Urinary bladder (tissue), 4 donors: ENCODE data around the gene SORBS1. TPM values are rescaled to one million over a fixed set of nuclear protein-coding genes. Genes with fewer than 3 reads are reported as not detected.

Source experiments
- DNase-seq: peaks from one replicate; pipeline ENCODE4 v3.0.0-alpha.2; 2015; ENCODE audit errors: extremely low spot score
- H3K27ac ChIP-seq: one replicate; pipeline ENCODE4 v1.5.1; 2013; ENCODE audit warnings: low read depth, mild to moderate bottlenecking, moderate library complexity
- H3K36me3 ChIP-seq: one replicate; pipeline ENCODE4 v1.6.1; 2013; ENCODE audit warnings: mild to moderate bottlenecking, moderate library complexity; ENCODE audit not compliant: insufficient read depth
- H3K4me1 ChIP-seq: one replicate; pipeline ENCODE4 v1.6.1; 2013; ENCODE audit warnings: mild to moderate bottlenecking, moderate library complexity; ENCODE audit not compliant: insufficient read depth
- H3K4me3 ChIP-seq: one replicate; pipeline ENCODE4 v1.5.1; 2013; ENCODE audit warnings: low read depth, low read length
- WGBS: extraction: QIAGEN DNeasy Blood & Tissue Kit; methylation state at CpG from one replicate; pipeline ENCODE4 v1.1.7; 2013; 5-methylcytosine and 5-hydroxymethylcytosine counted together
- polyA plus RNA-seq: library from polyadenylated mRNA; stranded (reverse); fragments of 200-250 nt; gene quantifications from one replicate; pipeline ENCODE4 v1.2.3, GENCODE V29; 2013
- total RNA-seq: library from RNA; depleted of rRNA; stranded (reverse); fragments of >200 nt; gene quantifications from one replicate; pipeline ENCODE4 v1.2.3, GENCODE V29; 2014
- donor health status: healthy with polysubstance abuse.
- donor health status: healthy.

Gene SORBS1
- total and polyA plus RNA-seq, 2 donors, result 297 to 697 TPM

GRCh38 chr10:95329296-95329695, 231.9 kb downstream of the SORBS1 start:
- no peaks in the 10 kb centered on the region for H3K4me1 ChIP-seq
- WGBS, result 82% methylated on average over 9 of the region's 9 CpGs

DNA sequence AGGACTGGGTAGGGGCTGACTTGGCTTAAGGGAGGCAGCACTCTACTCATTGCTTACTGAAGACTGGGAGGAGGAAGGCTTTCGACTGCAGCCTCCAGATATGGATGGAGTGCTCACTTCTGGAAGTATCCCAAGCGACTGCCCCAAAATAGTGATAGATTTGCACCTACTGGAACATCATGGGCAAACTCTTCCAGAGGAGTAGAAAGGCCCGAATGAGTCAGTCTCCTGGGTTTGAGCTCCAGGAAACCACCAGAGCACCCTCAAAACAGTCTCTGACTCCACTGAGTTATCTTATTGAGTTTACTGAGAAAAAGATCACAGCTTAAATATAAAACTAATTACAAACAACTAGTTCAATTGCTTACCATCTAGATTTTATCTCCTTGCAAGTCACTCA, 233.2 kb downstream of the SORBS1 start:
- no peak overlapping the region for H3K27ac ChIP-seq
- no peaks in the 10 kb centered on the region for H3K4me1 ChIP-seq
- H3K4me3 ChIP-seq, result no peak overlapping the region
- no peaks in the 10 kb centered on the region for H3K36me3 ChIP-seq
- WGBS, result 67% methylated on average over 3 of the region's 3 CpGs
- DNase-seq, result no peak

More at GRCh38 chr10:95329296-95329695, 231.9 kb downstream of the SORBS1 start:
- DNase-seq, result no peak
- Histone ChIP-seq H3K36me3 (no peaks in the 10 kb centered on the region), H3K4me3 (no peak overlapping the region), H3K27ac (no peak overlapping the region)

DNA sequence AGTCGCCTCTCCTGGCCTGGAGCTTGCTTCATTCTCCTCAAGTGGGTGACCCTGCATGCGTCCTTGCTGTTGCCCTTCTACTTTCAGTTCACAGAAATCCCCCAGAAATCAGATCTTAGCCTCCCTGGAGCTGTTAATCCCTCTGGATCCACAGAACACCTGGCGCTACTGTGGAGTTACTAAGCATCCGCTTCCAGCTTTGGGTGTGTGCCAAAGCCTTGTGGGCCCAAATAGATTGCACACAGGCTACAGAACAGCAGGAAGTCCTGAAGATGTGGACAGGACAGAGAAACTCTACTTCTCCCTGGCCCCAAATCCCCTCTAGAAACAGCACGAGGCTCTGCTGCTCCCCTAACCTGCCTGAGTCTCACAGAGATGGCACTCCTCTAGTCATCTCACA, 233.8 kb downstream of the SORBS1 start:
- Histone ChIP-seq H3K4me1 (no peaks in the 10 kb centered on the region), H3K36me3 (no peaks in the 10 kb centered on the region), H3K4me3 (no peak overlapping the region), H3K27ac (peak overlapping the region; percentile 68)
- WGBS, result 46% methylated on average over 5 of the region's 5 CpGs
- DNase-seq, result no peak

DNA sequence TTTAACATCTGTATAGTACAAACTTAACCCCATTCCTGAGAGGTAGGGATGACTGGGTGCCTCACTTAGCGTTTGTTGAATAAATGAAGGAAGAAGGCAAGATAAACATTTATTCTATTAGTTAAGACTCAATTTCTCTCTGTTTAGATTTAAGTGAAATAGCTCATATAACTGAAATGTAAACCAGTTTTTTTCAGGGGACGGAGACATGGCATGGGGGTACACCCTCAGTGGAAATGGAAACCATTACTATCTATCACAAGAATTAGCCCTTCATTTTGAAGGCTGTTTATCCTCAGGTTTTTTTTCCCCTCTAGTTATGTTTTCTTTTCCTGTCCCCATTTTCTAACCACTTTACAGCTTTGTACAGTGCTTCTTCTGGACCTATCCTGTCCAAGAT, 234.8 kb downstream of the SORBS1 start:
- Histone ChIP-seq H3K36me3 (no peaks in the 10 kb centered on the region), H3K27ac (no peak overlapping the region), H3K4me1 (no peaks in the 10 kb centered on the region), H3K4me3 (no peak overlapping the region)
- no peak for DNase-seq
- WGBS, result 56% methylated on average over 2 of the region's 2 CpGs

- H3K27ac ChIP-seq, result no peak overlapping the region
- 81% methylated on average over 2 of the region's 2 CpGs for WGBS
- H3K36me3 ChIP-seq, result no peaks in the 10 kb centered on the region
- H3K4me3 ChIP-seq, result no peak overlapping the region
- DNase-seq, result no peak
- H3K4me1 ChIP-seq, result no peaks in the 10 kb centered on the region
Observed at GRCh38 chr10:95325863-95326262, 235.3 kb downstream of the SORBS1 start.

DNA sequence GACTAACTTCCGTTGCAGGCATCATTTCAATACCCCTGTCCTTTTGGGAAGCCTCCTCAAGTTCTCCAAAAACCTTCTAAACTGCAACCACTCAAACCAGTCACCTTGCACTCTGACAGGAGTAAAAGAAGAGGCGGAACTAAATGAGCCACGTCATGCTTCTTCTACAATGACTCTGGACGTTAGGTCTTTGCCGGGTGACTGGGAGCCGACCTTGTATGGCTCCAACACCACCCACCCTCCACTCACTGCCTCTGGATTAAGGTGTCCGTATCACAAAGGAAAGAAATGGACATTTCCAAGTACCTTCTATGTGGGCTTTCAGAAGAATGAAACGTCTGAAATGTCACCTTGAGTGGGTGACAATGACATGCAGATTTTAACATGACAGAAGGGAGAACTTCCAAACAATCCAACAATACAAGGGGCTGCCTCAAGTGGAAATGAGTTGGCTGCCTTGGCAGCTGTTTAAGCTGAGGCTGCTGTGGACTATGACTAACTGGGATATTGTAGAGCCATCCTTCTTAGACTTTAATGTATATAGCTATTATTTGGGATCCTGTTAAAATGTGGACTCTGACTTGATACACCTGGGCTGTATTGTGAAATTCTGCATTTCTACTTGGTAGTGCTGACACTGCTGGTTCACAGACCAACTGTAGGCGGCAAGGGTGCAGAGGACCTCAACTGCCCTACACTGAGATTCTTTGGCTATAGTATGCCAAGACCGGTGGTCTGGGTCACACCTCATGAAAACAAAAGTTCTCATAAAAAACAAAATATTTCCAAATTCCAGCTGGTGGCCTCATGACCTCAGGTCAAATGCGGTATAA, 236.5 kb downstream of the SORBS1 start:
- WGBS, result 75% methylated on average over 11 of the region's 11 CpGs

DNA sequence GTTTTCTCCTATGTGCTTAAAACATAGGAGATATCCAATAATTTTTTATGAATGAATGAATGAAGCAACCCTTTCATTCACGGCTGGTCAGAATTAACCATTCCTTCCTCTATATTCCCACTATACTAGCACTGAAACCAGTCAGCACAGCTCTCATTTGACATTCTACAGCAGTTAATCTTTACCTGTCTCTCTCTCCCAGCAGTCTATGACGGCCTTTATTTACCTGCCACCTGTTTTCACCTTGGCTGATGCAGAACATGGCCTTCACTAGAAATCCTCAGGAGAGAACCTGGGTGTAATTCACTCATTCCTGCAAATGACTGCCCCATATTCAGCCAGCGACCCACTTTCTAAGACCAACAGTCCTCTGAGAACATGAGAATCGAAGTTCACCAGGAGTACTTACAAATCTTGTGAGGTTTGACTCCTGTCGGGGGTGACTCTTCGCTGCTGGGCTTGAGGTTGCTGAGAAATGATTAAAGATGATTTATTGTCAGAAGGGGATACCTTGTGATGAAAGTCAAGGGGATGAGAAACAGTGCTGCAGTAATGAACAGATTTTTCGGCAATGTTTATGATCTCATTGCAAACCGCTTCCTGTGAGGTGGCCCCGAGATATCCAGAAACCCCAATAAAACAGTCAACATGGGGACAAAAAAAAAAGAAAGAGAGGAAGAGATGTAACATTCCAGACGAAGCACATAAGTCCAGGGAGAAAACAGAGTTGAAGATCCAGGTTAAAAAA, 239.4 kb downstream of the SORBS1 start:
- no peak overlapping the region for H3K27ac ChIP-seq
- WGBS, result 69% methylated on average over 10 of the region's 10 CpGs
- H3K4me1 ChIP-seq, result no peaks in the 10 kb centered on the region
- no peak for DNase-seq
- H3K4me3 ChIP-seq, result no peak overlapping the region
- H3K36me3 ChIP-seq, result no peaks in the 10 kb centered on the region

More for the DNA sequence above, 236.5 kb downstream of the SORBS1 start:
- Histone ChIP-seq H3K36me3 (no peaks in the 10 kb centered on the region), H3K27ac (no peak overlapping the region), H3K4me1 (no peaks in the 10 kb centered on the region), H3K4me3 (no peak overlapping the region)
- DNase-seq, result no peak

DNA sequence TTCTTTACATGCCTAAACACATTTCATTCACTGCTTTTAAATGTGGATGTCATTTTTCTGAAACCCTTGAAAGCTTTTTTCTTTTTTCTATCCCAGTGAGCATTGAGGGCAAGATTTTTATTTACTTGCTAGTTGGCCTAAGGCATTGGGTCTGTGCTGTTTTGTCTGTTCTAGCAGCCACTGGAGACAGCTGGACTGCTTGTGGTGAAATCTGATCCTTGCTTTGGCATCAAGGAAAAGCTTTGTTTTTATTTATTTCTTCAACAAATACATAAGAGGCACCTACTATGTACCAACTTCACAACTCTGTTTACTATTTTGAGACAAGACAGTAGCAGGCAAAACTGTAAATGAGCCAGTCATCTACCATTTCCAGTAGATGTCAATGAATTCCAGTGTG, 241.9 kb downstream of the SORBS1 start:
- no peak for DNase-seq
- Histone ChIP-seq H3K4me1 (no peaks in the 10 kb centered on the region), H3K27ac (no peak overlapping the region), H3K4me3 (no peak overlapping the region), H3K36me3 (no peaks in the 10 kb centered on the region)

DNA sequence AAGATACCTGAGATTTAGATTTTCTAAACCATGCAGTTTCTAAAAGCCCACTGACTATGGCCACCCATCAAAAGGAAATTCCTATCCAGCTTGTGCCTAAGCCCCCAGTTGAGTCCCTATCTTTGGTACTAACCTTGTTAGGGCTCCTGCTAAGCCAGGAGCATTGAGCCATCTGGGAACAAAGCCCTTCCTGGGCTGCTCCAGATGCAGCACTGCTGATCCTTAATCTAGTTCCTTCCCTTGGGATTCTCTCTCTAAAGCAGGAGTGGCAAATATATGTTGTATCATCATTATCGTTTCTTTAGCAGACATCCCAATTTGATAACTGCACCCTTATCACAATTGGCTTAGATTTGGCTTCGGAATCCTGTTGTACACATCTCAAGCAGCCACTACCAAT, 245.7 kb downstream of the SORBS1 start:
- Histone ChIP-seq H3K4me1 (no peaks in the 10 kb centered on the region), H3K4me3 (no peak overlapping the region), H3K36me3 (no peaks in the 10 kb centered on the region), H3K27ac (no peak overlapping the region)
- WGBS, result 61% methylated on average over 2 of the region's 2 CpGs
- DNase-seq, result no peak

DNA sequence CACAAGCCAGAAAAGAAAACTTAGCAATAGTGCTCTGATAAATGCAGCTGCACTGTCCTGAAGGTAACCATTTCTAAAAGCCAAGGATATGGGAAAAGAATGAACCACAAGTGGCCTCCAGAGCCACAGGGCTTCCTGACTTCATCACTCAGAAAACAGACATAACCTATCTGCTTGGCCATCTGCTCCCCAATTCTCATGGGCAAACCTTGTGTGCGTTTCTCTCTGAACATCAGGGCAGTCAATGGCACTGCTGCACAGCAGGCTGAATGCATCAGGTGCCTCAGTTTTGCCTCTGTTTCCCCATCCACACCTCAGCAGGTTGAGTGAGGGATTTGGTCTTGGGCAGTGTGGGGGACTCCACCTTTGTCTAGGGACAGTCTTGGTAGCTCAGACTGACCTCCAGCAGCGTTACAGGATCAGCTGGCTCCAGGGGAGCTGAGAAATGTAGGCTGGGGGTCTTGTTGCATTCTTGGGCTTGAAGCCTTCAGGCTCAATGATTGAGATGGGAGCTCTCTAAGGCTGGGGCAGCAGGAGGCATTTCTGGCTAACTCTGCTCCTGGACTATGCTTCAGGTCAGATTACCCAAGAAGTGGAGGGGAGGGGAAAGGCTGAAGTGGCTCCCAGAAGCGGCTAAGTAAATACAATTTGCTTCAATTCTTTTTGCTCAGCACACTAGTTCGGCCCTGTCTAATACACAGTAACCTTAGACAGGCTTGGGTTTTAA, 246.8 kb downstream of the SORBS1 start:
- H3K36me3 ChIP-seq, result no peaks in the 10 kb centered on the region
- DNase-seq, result no peak
- no peak overlapping the region for H3K27ac ChIP-seq
- 83% methylated on average over 4 of the region's 4 CpGs for WGBS
- H3K4me3 ChIP-seq, result no peak overlapping the region
- H3K4me1 ChIP-seq, result no peaks in the 10 kb centered on the region

GRCh38 chr10:95312986-95313495, 248.1 kb downstream of the SORBS1 start:
- 86% methylated on average over 1 of the region's 1 CpG for WGBS
- Histone ChIP-seq H3K4me1 (no peaks in the 10 kb centered on the region), H3K36me3 (no peaks in the 10 kb centered on the region), H3K4me3 (no peak overlapping the region), H3K27ac (no peak overlapping the region)
- no peak for DNase-seq

- no peaks in the 10 kb centered on the region for H3K4me1 ChIP-seq
- 57% methylated on average over 6 of the region's 6 CpGs for WGBS
- no peaks in the 10 kb centered on the region for H3K36me3 ChIP-seq
- H3K27ac ChIP-seq, result no peak overlapping the region
- no peak for DNase-seq
- H3K4me3 ChIP-seq, result no peak overlapping the region
Observed at GRCh38 chr10:95312257-95312656, 248.9 kb downstream of the SORBS1 start.

DNA sequence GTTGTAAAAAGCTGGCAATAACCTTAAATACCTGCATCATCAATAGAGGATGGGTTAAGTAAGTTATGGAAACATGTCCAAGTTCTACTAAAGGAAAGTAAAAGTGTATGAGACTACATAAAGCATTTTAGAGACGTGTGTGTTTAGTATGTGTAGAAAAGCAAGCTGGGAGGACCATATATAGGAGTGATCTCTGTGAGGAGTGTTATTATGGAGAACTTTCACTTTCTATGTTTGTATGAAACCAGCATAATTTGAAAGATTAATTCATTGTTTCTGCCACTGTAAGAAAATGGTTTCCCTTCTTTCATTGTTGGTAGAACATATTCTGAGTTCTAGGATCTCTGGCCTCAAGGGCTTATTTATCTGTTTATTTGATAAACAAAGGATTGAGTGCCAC, 251.2 kb downstream of the SORBS1 start:
- Histone ChIP-seq H3K27ac (no peak overlapping the region), H3K4me1 (no peaks in the 10 kb centered on the region), H3K4me3 (no peak overlapping the region), H3K36me3 (no peaks in the 10 kb centered on the region)
- no peak for DNase-seq
- 31% methylated on average over 1 of the region's 1 CpG for WGBS
